Spinal cord (tissue), 10 donors: ENCODE measurements around the gene ARMS2. TPM values are rescaled to one million over a fixed set of nuclear protein-coding genes. Genes with fewer than 3 reads are reported as not detected.

Source experiments
- DNase-seq, 6 donors: peaks; one replicate each; pipeline versions ENCODE4 v3.0.0 to v3.0.0-alpha.2; 2013 to 2015; ENCODE audit warnings: low spot score in 6 of 6, low read depth in 4 of 6
- H3K27ac ChIP-seq: one replicate; pipeline ENCODE4 v1.5.1; 2013; ENCODE audit warnings: low read depth, low read length, control low read depth
- H3K27me3 ChIP-seq: one replicate; pipeline ENCODE4 v1.6.1; 2013; ENCODE audit warnings: low read length; ENCODE audit not compliant: control insufficient read depth, insufficient read depth
- H3K36me3 ChIP-seq: one replicate; pipeline ENCODE4 v1.6.1; 2013; ENCODE audit warnings: low read length; ENCODE audit not compliant: control insufficient read depth, insufficient read depth
- H3K4me1 ChIP-seq: one replicate; pipeline ENCODE4 v1.6.1; 2013; ENCODE audit warnings: low read length; ENCODE audit not compliant: control insufficient read depth, insufficient read depth
- H3K4me3 ChIP-seq: one replicate; pipeline ENCODE4 v1.5.1; 2013; ENCODE audit warnings: low read depth, low read length, control low read depth
- H3K9me3 ChIP-seq: one replicate; pipeline ENCODE4 v1.6.1; 2013; ENCODE audit warnings: low read length; ENCODE audit not compliant: control insufficient read depth, insufficient read depth
- WGBS: methylation state at CpG from one replicate; pipeline ENCODE4 v1.1.5; 2013; ENCODE audit warnings: missing lambda C conversion rate; ENCODE audit not compliant: insufficient coverage; 5-methylcytosine and 5-hydroxymethylcytosine counted together
- polyA plus RNA-seq, 2 donors: library from polyadenylated mRNA; unstranded; fragments of 120-200 nt; gene quantifications; one replicate each; pipeline ENCODE4 v1.2.1, GENCODE V29; 2013; ENCODE audit not compliant: insufficient read length in 2 of 2
- total RNA-seq, 2 donors: library from RNA; depleted of rRNA in 1 of 2; stranded (reverse); fragments of 120-200 nt in 1 of 2; fragments of >200 nt in 1 of 2; gene quantifications; one replicate each; pipeline versions ENCODE4 v1.2.3 to v1.2.4, GENCODE V29; 2013 to 2014
- donor health status: healthy.

ARMS2 gene
- total and polyA plus RNA-seq, 4 donors, result 0.26 to 0.52 TPM; not detected in 2

- no peaks in the 10 kb centered on the region for H3K4me1 ChIP-seq
- DNase-seq, result no peak
- H3K4me3 ChIP-seq, result no peak overlapping the region
- no peaks in the 10 kb centered on the region for H3K27me3 ChIP-seq
- 90% methylated on average over 2 of the region's 3 CpGs for WGBS
- H3K27ac ChIP-seq, result no peak overlapping the region
- H3K9me3 ChIP-seq, result no peaks in the 10 kb centered on the region
- H3K36me3 ChIP-seq, result no peaks in the 10 kb centered on the region
Observed at GRCh38 chr10:122448600-122448999, 5.9 kb upstream of the ARMS2 start.

- Histone ChIP-seq H3K4me1 (no peaks in the 10 kb centered on the region), H3K27me3 (no peaks in the 10 kb centered on the region), H3K4me3 (no peak overlapping the region), H3K27ac (no peak overlapping the region), H3K9me3 (no peaks in the 10 kb centered on the region), H3K36me3 (no peaks in the 10 kb centered on the region)
- WGBS, result 100% methylated on average over 1 of the region's 4 CpGs
- DNase-seq, result no peak
Observed at GRCh38 chr10:122449153-122449552, 5.3 kb upstream of the ARMS2 start.

GRCh38 chr10:122450353-122450990 is 4.0 kb upstream of the ARMS2 start:
- WGBS, result 76% methylated on average over 11 of the region's 14 CpGs
- no peak for DNase-seq
- no peaks in the 10 kb centered on the region for H3K9me3 ChIP-seq
- no peak overlapping the region for H3K4me3 ChIP-seq
- no peak overlapping the region for H3K27ac ChIP-seq
- H3K36me3 ChIP-seq, result no peaks in the 10 kb centered on the region
- no peaks in the 10 kb centered on the region for H3K27me3 ChIP-seq
- no peaks in the 10 kb centered on the region for H3K4me1 ChIP-seq

- H3K4me1 ChIP-seq, result peaks cover 15% of the 10 kb centered on the region
- H3K27me3 ChIP-seq, result peaks cover 11% of the 10 kb centered on the region
- no peaks in the 10 kb centered on the region for H3K9me3 ChIP-seq
- no peak overlapping the region for H3K4me3 ChIP-seq
- no peaks in the 10 kb centered on the region for H3K36me3 ChIP-seq
- H3K27ac ChIP-seq, result no peak overlapping the region
- no CpG with 5 or more reads among the region's 3 CpGs for WGBS
- DNase-seq, result no peak
Observed at GRCh38 chr10:122454071-122454470, 382 bp upstream of the ARMS2 start.

GRCh38 chr10:122455376-122456079 is 1.1 kb downstream of the ARMS2 start:
- Histone ChIP-seq H3K4me1 (peaks cover 21% of the 10 kb centered on the region), H3K9me3 (no peaks in the 10 kb centered on the region), H3K4me3 (no peak overlapping the region), H3K27ac (no peak overlapping the region), H3K36me3 (no peaks in the 10 kb centered on the region), H3K27me3 (peaks cover 18% of the 10 kb centered on the region)
- WGBS, result 93% methylated on average over 2 of the region's 11 CpGs
- DNase-seq, result peak in 2 of 6 donors; percentile 49 to 61

- 28% methylated on average over 2 of the region's 5 CpGs for WGBS
- Histone ChIP-seq H3K27ac (no peak overlapping the region), H3K36me3 (no peaks in the 10 kb centered on the region), H3K4me3 (no peak overlapping the region), H3K4me1 (peaks cover 30% of the 10 kb centered on the region), H3K9me3 (no peaks in the 10 kb centered on the region), H3K27me3 (peaks cover 18% of the 10 kb centered on the region)
- DNase-seq, result peak in 2 of 6 donors; percentile 58 to 64
Observed at GRCh38 chr10:122457934-122458333, 3.5 kb downstream of the ARMS2 start.

GRCh38 chr10:122458693-122459092 is 4.2 kb downstream of the ARMS2 start:
- peaks cover 18% of the 10 kb centered on the region for H3K27me3 ChIP-seq
- WGBS, result 61% methylated on average over 2 of the region's 6 CpGs
- peaks cover 38% of the 10 kb centered on the region for H3K4me1 ChIP-seq
- no peaks in the 10 kb centered on the region for H3K36me3 ChIP-seq
- H3K4me3 ChIP-seq, result no peak overlapping the region
- H3K27ac ChIP-seq, result no peak overlapping the region
- DNase-seq, result no peak
- no peaks in the 10 kb centered on the region for H3K9me3 ChIP-seq

- DNase-seq, result no peak
- no peaks in the 10 kb centered on the region for H3K9me3 ChIP-seq
- H3K27me3 ChIP-seq, result peaks cover 18% of the 10 kb centered on the region
- H3K4me1 ChIP-seq, result peaks cover 48% of the 10 kb centered on the region
- H3K4me3 ChIP-seq, result no peak overlapping the region
- H3K36me3 ChIP-seq, result no peaks in the 10 kb centered on the region
- no peak overlapping the region for H3K27ac ChIP-seq
- 71% methylated on average over 11 of the region's 14 CpGs for WGBS
Observed at GRCh38 chr10:122459561-122460273, 5.3 kb downstream of the ARMS2 start.

GRCh38 chr10:122460891-122461293 is 6.4 kb downstream of the ARMS2 start:
- DNase-seq, result no peak
- H3K36me3 ChIP-seq, result peaks cover 2% of the 10 kb centered on the region
- H3K4me3 ChIP-seq, result peak overlapping the region; percentile 46
- H3K9me3 ChIP-seq, result no peaks in the 10 kb centered on the region
- no peak overlapping the region for H3K27ac ChIP-seq
- peaks cover 51% of the 10 kb centered on the region for H3K4me1 ChIP-seq
- WGBS, result under 1% methylated on average over 40 of the region's 40 CpGs
- H3K27me3 ChIP-seq, result peaks cover 18% of the 10 kb centered on the region
